SK-MEL-5 (cell line): Measurements from ENCODE around the gene TNS1. TPM values are rescaled to one million over a fixed set of nuclear protein-coding genes. Genes with fewer than 3 reads are reported as not detected.

Experiments used
- DNase-seq: peaks from one replicate; pipeline ENCODE4 v3.0.0-alpha.2; 2016; ENCODE audit warnings: low read depth, low spot score
- in situ Hi-C: cut with HindIII; loops from 2 replicates; pipeline ENCODE4 v1.10.0; 2016; ENCODE audit warnings: low sequenced_read_pairs, high pct_unique_total_duplicates, low pct_unique_long_range_greater_than_20kb
- total RNA-seq: library from RNA; depleted of rRNA; stranded (reverse); fragments of >200 nt; shearing (Covaris generic); gene quantifications from 2 replicates; pipeline ENCODE4 v1.2.3, GENCODE V29; 2014

The TNS1 gene
- total RNA-seq, 1 experiment from 2014 or later: 2.2 TPM

DNA sequence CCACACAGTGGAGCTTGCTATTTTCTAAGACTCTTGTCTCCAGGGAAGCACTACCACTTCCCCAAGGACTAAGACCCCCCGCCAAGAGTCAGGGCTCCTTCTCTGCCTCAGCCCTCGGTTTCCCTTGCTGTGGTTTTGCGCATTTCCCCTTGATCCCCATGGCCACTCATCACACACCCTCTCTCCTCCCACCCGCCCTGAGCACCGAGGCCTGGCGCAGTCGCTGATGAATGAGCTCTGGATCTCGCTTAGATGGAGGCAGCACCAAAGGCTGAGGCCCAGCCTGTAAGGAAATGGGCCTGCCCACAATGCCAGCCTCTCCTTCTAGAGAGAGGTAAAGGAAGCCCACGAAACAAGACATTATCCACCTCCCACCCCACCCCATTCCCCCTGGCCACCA is 96.9 kb downstream of the TNS1 start:
- in situ Hi-C loops: no loop called here
- DNase-seq: no peak

GRCh38 chr2:217905395-217905794 is 97.4 kb downstream of the TNS1 start:
- DNase-seq: peak; percentile 74
- in situ Hi-C loops: no loop called here

DNA sequence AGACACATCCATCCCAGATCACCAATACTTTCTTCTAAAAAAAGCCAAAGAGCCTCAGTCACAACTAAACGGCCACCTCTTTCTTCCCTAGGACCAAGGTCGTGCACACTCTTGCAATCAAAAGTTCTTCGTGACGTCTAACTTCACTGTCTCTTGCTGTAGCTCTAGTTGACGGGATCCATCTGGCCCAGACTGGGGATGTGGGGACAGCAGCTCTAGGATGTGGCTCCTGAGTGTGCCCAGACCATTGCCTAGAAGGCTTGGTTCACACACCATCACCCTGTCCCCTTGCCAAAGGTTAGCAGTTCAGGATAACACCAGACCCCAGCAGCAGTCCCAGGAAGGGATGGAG is 98.2 kb downstream of the TNS1 start:
- no peak for DNase-seq
- in situ Hi-C loops: no loop called here

DNA sequence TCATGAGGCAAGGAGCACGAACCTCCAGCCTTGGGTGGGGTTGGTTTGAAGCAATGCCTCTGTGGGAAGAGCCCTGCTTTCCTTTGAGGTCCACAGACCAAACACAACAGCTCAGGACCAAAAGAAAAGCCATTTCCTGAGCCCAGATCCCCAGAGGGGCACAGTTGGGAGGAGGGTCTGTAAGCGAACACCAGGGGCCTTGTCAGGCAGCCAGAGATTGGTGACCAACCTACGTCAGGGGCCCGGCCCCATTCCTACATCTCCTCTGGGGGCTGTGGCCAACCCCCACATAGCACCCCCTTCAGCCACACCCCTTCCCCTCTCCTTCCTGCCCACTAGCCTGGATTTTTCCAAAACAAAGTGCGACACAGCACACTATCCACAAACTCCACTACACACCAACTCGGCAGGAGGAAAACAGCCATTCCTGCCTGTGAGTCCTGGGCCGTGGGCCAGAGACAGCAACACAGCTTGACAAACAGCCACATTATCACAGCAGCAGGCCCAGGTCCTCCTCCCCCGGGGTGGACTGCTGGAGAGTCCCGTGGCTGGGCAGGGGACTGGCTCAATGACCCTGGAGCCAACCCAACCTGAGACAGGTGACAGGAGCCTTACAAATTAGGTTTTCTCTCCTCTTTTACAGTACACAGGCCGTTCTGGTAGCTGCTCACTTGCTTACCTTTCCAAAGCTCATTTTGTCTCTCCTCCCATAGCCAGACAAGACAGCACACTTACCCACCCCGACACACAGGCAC is 98.8 kb downstream of the TNS1 start:
- no peak for DNase-seq
- in situ Hi-C loops: no loop called here

- in situ Hi-C loops: no loop called here
- DNase-seq: no peak
Observed at GRCh38 chr2:217903142-217903858, 99.5 kb downstream of the TNS1 start.

DNA sequence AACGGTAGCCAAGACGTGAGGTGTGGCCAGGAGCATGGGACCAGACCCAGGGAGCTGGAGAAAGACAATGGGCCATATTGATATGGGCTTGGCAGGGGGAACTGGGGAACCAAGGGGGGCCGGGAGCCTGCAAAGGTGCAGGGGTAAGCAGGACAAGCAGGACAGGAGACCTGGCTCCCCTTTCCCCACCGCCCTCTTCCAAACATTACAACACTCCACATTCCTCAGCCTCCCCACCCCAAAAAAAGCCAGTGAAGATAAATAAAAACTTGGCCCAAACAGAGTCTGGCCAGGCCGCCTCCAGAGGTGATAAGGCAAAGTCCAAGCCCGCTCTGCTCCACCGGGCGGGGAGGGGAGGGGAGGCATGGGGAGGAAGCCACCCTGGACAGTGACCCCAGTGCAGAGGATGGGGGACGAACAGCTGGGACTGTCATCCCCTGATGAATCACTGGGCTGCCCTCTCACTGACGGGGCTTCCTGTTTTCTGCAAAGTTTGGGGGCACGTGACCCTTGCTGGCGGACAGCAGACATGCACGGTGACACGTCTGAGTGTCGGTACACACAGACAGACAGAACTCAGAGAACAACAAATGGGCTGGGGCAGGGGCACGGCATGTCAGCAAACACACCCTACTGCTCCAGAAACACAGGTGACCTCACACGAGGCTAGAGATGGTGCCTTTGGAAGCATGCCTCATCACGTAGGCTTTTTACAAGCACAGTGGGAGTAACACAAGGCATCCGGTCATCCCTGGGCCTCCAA is 100.2 kb downstream of the TNS1 start:
- in situ Hi-C loops: no loop called here
- no peak for DNase-seq

- no peak for DNase-seq
- in situ Hi-C loops: no loop called here
Observed at GRCh38 chr2:217901835-217902378, 100.9 kb downstream of the TNS1 start.

DNA sequence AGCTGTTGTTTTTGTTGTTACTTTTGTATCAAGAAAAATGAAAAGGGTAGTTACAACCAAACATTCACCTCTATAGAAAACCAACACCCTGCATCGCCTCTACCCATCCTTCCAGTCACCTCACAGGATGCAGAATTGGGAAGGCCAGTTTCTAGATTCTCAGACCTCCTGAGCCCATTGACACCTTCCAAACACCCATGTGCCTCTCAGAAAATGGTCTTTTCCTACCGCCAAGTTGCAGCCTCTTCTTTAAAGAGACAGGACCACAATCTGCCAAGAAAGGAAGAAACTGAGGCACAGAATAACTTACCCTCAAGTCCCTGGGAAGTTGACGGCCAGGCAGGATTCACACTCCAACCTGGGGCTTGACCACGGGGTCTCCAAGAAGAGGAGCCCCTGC is 101.4 kb downstream of the TNS1 start:
- DNase-seq: no peak
- in situ Hi-C loops: no loop called here

DNA sequence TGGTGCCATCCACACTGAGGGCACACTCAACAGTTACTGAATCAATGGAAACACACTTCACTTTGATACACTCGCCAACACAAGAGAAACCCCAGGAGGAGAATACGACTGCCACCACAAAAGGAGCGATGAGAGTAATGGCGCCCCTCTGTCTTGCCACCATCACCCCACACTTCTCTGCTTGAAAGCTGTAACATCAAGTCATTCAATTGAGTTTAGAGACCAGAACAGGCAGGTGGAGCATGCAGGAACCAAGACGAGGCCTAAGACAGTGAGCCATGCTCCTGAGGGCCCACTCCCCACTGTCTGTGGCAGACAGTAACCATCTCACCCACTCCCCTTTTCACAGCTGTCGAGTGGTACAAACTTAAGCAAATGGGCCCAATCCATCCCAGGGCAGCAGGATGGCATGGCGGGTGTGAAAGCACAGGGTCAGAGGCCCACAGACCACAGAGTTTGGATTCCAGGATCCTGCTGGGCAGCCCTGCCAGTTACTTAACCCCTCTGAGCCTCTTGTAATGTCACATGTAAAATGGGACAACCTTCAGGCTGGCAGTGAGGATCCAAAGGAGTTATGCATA is 101.9 kb downstream of the TNS1 start:
- in situ Hi-C loops: no loop called here
- no peak for DNase-seq

DNA sequence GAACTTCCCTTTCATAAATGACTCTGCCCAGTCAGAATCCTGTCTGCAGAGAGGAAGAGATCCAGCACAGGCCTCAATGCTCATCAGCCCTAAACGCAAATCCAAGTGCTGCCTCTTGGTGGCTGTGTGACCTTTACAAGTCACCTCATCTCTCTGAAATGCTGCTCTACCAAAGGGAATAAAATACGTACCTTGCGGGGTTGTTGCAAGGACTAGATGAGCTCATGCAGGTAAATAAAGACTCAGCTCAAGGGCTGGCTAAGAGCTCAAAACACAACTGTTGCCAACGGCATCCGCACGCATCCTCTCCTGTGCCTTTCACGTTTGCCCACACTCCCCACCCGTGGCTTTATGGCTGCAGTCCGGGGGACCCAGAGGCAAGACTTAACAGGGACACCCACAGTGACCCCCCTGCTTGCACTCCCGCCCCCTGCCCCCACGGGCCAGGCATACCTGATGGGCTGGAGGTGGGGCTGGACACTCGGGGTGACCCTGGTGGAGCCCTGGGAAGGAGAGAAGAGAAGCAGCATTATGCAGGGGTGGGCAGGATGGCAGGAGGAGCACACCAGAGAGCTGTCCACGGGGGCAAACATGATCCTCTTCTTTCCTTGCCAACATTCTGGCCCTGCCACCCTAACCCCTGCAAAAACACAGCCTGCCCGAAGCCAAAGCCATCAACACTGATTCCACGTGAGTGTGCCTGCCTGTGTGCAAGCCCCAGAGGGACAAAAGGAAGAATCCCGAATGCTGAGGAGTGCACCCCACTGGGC is 102.6 kb downstream of the TNS1 start:
- in situ Hi-C loops: no loop called here

DNA sequence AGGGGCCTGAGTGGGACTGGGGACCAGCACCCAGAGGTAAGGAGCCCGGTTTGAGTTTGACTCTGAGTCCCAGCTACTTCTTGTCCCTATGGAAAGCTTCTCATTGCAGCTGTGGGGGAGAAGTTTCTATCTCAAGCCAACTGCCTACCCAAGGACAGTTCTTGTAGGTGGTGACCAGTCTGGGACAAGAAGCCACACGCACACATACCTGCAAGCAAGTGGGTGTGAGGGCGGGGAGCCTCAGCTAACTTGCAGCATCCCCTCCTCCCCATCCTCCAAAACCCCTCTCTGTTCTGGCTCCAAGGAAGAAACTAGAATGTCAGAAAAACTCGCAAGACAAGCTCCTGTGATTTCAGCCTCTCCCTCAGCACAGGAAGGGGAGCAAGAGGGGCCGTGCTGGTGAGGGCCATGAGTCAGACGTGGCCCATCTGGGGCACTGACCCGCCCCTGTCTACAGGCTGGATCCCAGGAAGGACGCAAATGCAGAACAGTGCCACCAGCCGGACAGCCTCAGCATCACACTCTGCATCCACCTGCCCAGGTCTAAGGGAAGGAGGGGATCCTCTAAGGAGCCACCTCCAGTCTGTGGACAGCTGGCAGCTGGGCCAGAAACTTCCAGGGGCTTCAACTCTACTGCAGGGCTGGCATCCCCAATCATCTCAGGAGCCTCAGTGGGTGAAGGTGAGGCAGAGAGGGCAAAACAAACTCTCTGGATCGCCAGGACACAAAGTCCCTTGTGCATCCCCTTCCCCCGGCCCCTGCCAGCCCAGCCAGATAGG is 103.4 kb downstream of the TNS1 start:
- in situ Hi-C loops: no loop called here
- DNase-seq: peak; percentile 70

More for the DNA sequence above, 102.6 kb downstream of the TNS1 start:
- DNase-seq: no peak

- no peak for DNase-seq
- in situ Hi-C loops: no loop called here
Observed at GRCh38 chr2:217897816-217898806, 104.7 kb downstream of the TNS1 start.

DNA sequence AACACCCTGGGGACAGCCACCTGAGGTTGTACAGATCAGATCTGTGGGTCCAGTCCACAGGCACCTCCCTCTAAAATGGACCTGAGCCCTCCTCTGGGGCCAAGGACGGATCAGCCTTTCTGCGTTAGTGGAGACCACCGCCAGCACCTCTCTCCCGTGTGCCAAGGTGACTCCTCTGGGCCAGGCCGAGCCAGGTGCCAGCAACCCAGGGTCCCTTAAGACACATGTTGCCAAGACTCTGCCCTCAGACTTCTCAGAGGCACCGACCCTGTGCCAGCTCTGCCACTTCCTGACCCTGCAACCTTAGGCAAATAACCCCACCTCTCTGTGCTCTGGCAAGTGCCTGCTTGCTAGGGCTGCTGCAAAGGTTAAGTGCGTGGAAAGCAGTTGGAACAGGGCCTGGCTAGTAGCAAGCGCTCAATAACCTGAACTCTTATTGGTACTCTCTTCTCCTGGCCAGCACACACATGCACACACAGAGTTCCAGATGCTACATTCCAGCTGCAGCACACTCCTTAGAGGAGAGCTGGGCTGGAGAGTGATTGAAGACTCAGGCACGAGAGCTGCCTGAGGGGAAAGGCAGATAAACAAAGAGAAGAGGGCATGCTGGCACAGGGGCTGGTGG is 105.6 kb downstream of the TNS1 start:
- in situ Hi-C loops: no loop called here
- no peak for DNase-seq

DNA sequence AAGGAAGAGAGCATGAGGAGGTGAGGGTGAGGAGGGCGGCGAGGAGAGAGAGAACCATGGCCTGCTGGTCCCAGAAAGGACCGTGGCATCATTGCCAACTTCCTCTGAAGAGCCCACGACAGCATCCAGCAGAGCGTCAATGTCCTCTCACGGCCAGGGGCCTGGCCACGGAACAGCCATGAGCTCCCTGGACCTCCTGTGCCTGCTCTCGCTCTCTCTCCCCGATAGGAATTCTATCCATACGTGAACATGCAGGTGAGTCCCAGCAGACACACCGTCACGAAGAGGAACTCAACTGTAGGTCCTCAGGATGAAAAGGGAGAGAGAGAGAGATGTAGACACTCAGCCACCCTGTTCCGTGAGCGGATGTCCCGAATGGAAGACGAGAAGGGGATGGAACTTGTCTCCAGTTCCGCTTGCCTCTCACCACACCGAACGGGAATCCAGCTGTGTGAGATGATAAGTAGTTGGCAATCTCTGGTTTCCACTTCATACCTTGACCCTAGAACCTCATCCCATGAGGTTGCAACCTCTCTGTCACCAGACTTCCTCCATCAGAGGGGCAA is 107.6 kb downstream of the TNS1 start:
- no peak for DNase-seq
- in situ Hi-C loops: no loop called here

- no peak for DNase-seq
- in situ Hi-C loops: no loop called here
Observed at GRCh38 chr2:217893440-217893839, 109.4 kb downstream of the TNS1 start.
